ENCODE results near the gene NLGN1. TPM values are rescaled to one million over a fixed set of nuclear protein-coding genes. Genes with fewer than 3 reads are reported as not detected.

Gene NLGN1
- total RNA-seq, 1 experiment from 2014 or later: 0.85 TPM

DNA sequence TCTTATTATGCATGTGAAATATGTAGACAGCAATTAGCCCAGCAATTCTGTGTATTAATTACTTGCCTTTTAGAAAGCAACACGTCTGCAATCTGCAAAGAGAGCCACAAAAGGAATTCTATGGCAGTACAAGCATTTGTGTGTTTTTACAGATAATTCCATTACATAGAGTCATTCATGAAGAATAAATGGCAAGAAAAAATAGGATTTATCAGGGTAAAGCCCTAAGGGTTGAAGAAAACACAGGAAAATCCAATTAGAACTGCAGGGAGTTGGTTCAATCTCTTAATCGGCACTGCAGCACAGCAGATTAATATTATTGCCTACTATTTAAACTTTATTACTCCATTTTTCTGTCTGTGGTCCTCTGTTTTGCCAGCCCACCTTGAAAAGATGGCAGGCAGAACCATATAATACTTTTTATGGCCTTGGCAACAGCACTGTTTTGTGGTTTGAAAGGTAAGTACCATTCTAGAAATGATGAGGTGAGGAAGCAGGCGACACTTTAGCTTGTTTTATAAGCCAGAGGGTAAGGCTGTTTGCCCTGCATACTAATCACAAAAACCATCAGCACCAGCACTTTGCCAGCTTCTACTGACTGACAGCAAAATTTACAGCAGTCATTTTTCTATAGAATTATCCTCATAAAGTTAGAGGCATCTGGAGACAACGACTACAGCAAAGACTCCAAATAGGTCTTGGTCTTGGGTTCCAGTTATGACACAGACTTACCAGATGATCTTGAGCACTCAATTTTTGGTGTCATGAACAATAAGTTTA is 823.4 kb downstream of the NLGN1 start:
- Histone ChIP-seq H3K4me1 (ENCODE audit: control insufficient read depth, insufficient read depth, low read length) (no peaks in the 10 kb centered on the region), H3K9me3 (ENCODE audit: control insufficient read depth, insufficient read depth, low read depth, low read length) (no peaks in the 10 kb centered on the region), H3K27ac (ENCODE audit: low read length) (no peak overlapping the region), H3K36me3 (ENCODE audit: control insufficient read depth, insufficient read depth, low read length) (no peaks in the 10 kb centered on the region), H3K27me3 (ENCODE audit: control insufficient read depth, insufficient read depth, low read length) (no peaks in the 10 kb centered on the region), H3K4me3 (ENCODE audit: low read depth in 2 of 2, low read length in 2 of 2) (no peak overlapping the region)
- ChIA-PET CTCF (no interaction called here), POLR2A (no interaction called here)
- ATAC-seq (no peak), DNase-seq (ENCODE audit: low read depth, low spot score) (no peak)
- TF ChIP-seq CTCF (IDR thresholded peaks at IDR 0.05): no peak
- no peak for TF ChIP-seq POLR2AphosphoS5 (IDR thresholded peaks at IDR 0.05; ENCODE audit: low read depth, low read length)
- TF ChIP-seq REST (IDR thresholded peaks at IDR 0.05; ENCODE audit: insufficient read depth in 1 of 2, low read depth in 2 of 2, low read length in 1 of 2): no peak
- no peak for TF ChIP-seq TCF7L2 (IDR thresholded peaks at IDR 0.05; ENCODE audit: low read depth, low read length)
- no peak for TF ChIP-seq SIN3A (IDR thresholded peaks at IDR 0.05; ENCODE audit: borderline replicate concordance, insufficient read depth, low read depth, low read length)
- no TSS peak for BruUV-seq (replicated peaks)
- intact Hi-C loops (cut with micrococcal nuclease; ENCODE audit: unreplicated experiment) (no loop called here), in situ Hi-C loops (cut with HindIII; ENCODE audit: low pct_unique_long_range_greater_than_20kb, low sequenced_read_pairs) (no loop called here)

GRCh38 chr3:174223042-174223441 is 825.5 kb downstream of the NLGN1 start:
- H3K27ac ChIP-seq (ENCODE audit: low read length): no peak overlapping the region
- no peak for ATAC-seq
- ChIA-PET CTCF (no interaction called here), POLR2A (no interaction called here)
- H3K4me1 ChIP-seq (ENCODE audit: control insufficient read depth, insufficient read depth, low read length): no peaks in the 10 kb centered on the region
- no peaks in the 10 kb centered on the region for H3K36me3 ChIP-seq (ENCODE audit: control insufficient read depth, insufficient read depth, low read length)
- no peaks in the 10 kb centered on the region for H3K27me3 ChIP-seq (ENCODE audit: control insufficient read depth, insufficient read depth, low read length)
- no peak for DNase-seq (ENCODE audit: low read depth, low spot score)
- in situ Hi-C loops (cut with HindIII; ENCODE audit: low pct_unique_long_range_greater_than_20kb, low sequenced_read_pairs) (no loop called here), intact Hi-C loops (cut with micrococcal nuclease; ENCODE audit: unreplicated experiment) (no loop called here)
- BruUV-seq (replicated peaks): no TSS peak
- H3K4me3 ChIP-seq (ENCODE audit: low read depth in 2 of 2, low read length in 2 of 2): no peak overlapping the region
- no peaks in the 10 kb centered on the region for H3K9me3 ChIP-seq (ENCODE audit: control insufficient read depth, insufficient read depth, low read depth, low read length)
- no peak for TF ChIP-seq POLR2AphosphoS5 (IDR thresholded peaks at IDR 0.05; ENCODE audit: low read depth, low read length)

DNA sequence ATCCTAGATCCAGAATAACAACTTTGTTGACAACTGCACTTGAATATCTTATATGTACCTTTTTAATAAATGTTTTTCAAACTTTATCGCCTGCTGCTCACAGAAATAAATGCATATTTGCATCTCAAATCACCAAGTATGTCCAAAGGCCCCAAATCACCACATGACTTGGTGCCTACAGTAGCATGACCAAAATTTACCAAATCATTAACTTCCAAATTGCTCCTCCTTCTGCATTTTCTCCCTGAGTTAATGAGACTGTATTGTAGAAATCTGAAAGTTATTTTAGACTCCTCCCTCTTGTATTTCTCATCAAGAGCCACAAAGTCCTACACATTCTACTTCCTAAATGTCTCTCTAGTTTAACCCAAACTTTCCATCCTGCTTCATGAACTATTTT is 826.1 kb downstream of the NLGN1 start:
- no peak for ATAC-seq
- ChIA-PET CTCF (no interaction called here), POLR2A (no interaction called here)
- Histone ChIP-seq H3K4me1 (ENCODE audit: control insufficient read depth, insufficient read depth, low read length) (no peaks in the 10 kb centered on the region), H3K27me3 (ENCODE audit: control insufficient read depth, insufficient read depth, low read length) (no peaks in the 10 kb centered on the region), H3K4me3 (ENCODE audit: low read depth in 2 of 2, low read length in 2 of 2) (no peak overlapping the region), H3K27ac (ENCODE audit: low read length) (no peak overlapping the region), H3K9me3 (ENCODE audit: control insufficient read depth, insufficient read depth, low read depth, low read length) (no peaks in the 10 kb centered on the region), H3K36me3 (ENCODE audit: control insufficient read depth, insufficient read depth, low read length) (no peaks in the 10 kb centered on the region)
- no TSS peak for BruUV-seq (replicated peaks)
- no peak for TF ChIP-seq SIN3A (IDR thresholded peaks at IDR 0.05; ENCODE audit: borderline replicate concordance, insufficient read depth, low read depth, low read length)
- TF ChIP-seq CTCF (IDR thresholded peaks at IDR 0.05): no peak
- intact Hi-C loops (cut with micrococcal nuclease; ENCODE audit: unreplicated experiment) (no loop called here), in situ Hi-C loops (cut with HindIII; ENCODE audit: low pct_unique_long_range_greater_than_20kb, low sequenced_read_pairs) (no loop called here)
- no peak for DNase-seq (ENCODE audit: low read depth, low spot score)

Measured in Panc1 (cell line).